ENCODE results near the gene FCN1.

Gene FCN1

GRCh38 chr9:134951461-134951860 lies 33.7 kb upstream of the FCN1 start:
- DNase-seq: no peak

GRCh38 chr9:134950386-134951210 lies 32.9 kb upstream of the FCN1 start:
- no peak for DNase-seq

GRCh38 chr9:134949681-134950385 lies 32.1 kb upstream of the FCN1 start:
- no peak for DNase-seq

- DNase-seq: no peak
Measured at GRCh38 chr9:134948149-134948548, 30.4 kb upstream of the FCN1 start.

GRCh38 chr9:134947265-134947955 lies 29.7 kb upstream of the FCN1 start:
- DNase-seq: no peak

GRCh38 chr9:134946663-134947062 lies 29.0 kb upstream of the FCN1 start:
- no peak for DNase-seq

- no peak for DNase-seq
Measured at GRCh38 chr9:134945509-134946275, 28.0 kb upstream of the FCN1 start.

GRCh38 chr9:134944916-134945315 lies 27.2 kb upstream of the FCN1 start:
- no peak for DNase-seq

GRCh38 chr9:134944351-134944802 lies 26.7 kb upstream of the FCN1 start:
- no peak for DNase-seq

- DNase-seq: no peak
Measured at GRCh38 chr9:134943836-134944235, 26.1 kb upstream of the FCN1 start.

- DNase-seq: no peak
Measured at GRCh38 chr9:134943411-134943810, 25.7 kb upstream of the FCN1 start.

- no peak for DNase-seq
Measured at GRCh38 chr9:134942788-134943184, 25.1 kb upstream of the FCN1 start.

- DNase-seq: no peak
Measured at GRCh38 chr9:134942011-134942787, 24.5 kb upstream of the FCN1 start.

GRCh38 chr9:134940236-134941208 lies 22.8 kb upstream of the FCN1 start:
- no peak for DNase-seq

- no peak for DNase-seq
Measured at GRCh38 chr9:134939836-134940235, 22.1 kb upstream of the FCN1 start.

GRCh38 chr9:134939080-134939733 lies 21.5 kb upstream of the FCN1 start:
- DNase-seq: no peak

GRCh38 chr9:134938346-134939079 lies 20.8 kb upstream of the FCN1 start:
- DNase-seq: no peak

- DNase-seq: no peak
Measured at GRCh38 chr9:134937566-134938345, 20.0 kb upstream of the FCN1 start.

GRCh38 chr9:134937164-134937555 lies 19.4 kb upstream of the FCN1 start:
- DNase-seq: no peak
